Endothelial cell of umbilical vein (primary cell): Measurements from ENCODE around the gene C3orf62. TPM values are rescaled to one million over a fixed set of nuclear protein-coding genes. Genes with fewer than 3 reads are reported as not detected.

Experiments
- Bru-seq: library from RNA; stranded (reverse); fragments of 400-500 nt; gene quantifications from one replicate; lab custom pipeline; 2021; lab: Mats Ljungman, UMichigan
- BruChase-seq, 2 experiments: library from RNA; stranded (reverse); fragments of 400-500 nt; gene quantifications; one replicate each; lab custom pipeline; 2021; lab: Mats Ljungman, UMichigan
- BruUV-seq: library from RNA; stranded (reverse); fragments of 400-500 nt; replicated peaks from 2 replicates; lab custom pipeline; 2021; lab: Mats Ljungman, UMichigan
- CTCF ChIA-PET: fragments of 300-600, 350-600 bp; sonication (Branson Sonifier 250); formaldehyde crosslinking; loops from one replicate; lab custom pipeline; 2021; ENCODE audit warnings: antibody characterized with exemption, inconsistent platforms; lab: Charles Lee
- POLR2A ChIA-PET: fragments of 300-600, 350-600 bp; sonication (Branson Sonifier 250); formaldehyde crosslinking; loops from one replicate; lab custom pipeline; 2021; ENCODE audit warnings: antibody characterized with exemption, inconsistent platforms; lab: Charles Lee
- DNase-seq: peaks from one replicate; pipeline ENCODE4 v3.0.0-alpha.2; 2011; ENCODE audit warnings: low read depth, low spot score
- FAIRE-seq: peaks from 2 replicates; lab custom pipeline; 2011; peaks lifted over from hg19 to GRCh38; lab: Jason Lieb, UNC
- H2AFZ ChIP-seq: 2 replicates; pipeline ENCODE4 v1.6.0; 2012; ENCODE audit warnings: low read depth, low read length, control low read depth, inconsistent platforms
- H3K27ac ChIP-seq: 2 replicates; pipeline ENCODE4 v1.5.1; 2011; ENCODE audit warnings: low read depth, mild to moderate bottlenecking, control low read depth, low read length, moderate library complexity; ENCODE audit not compliant: insufficient read depth
- H3K27me3 ChIP-seq, 2 experiments: 2 replicates each; pipeline versions ENCODE4 v1.6.0 to v1.6.1; 2011; ENCODE audit warnings: low read length in 2 of 2, mixed read lengths in 1 of 2; ENCODE audit not compliant: control insufficient read depth in 2 of 2, insufficient read depth in 2 of 2
- H3K36me3 ChIP-seq, 2 experiments: 2 replicates in 1 of 2; 3 replicates in 1 of 2; pipeline ENCODE4 v1.5.1; 2011; ENCODE audit warnings: low read length in 2 of 2, mild to moderate bottlenecking in 1 of 2, moderate library complexity in 1 of 2; ENCODE audit not compliant: control insufficient read depth in 2 of 2, insufficient read depth in 2 of 2; ENCODE audit errors: extremely low read depth in 1 of 2
- H3K4me1 ChIP-seq: 3 replicates; pipeline ENCODE4 v1.5.1; 2011; ENCODE audit warnings: mild to moderate bottlenecking, low read length; ENCODE audit not compliant: control insufficient read depth, insufficient read depth; ENCODE audit errors: extremely low read depth
- H3K4me2 ChIP-seq: 2 replicates; pipeline ENCODE4 v1.6.1; 2011; ENCODE audit warnings: low read length, control low read depth, mixed read lengths; ENCODE audit not compliant: insufficient read depth
- H3K4me3 ChIP-seq, 3 experiments: fragments of 200-600 bp in 1 of 3; sonication (generic), shearing (Covaris generic) in 1 of 3; replicated peaks in 1 of 3; 2 replicates each; pipeline ENCODE4 v1.5.1; 2011 to 2016; ENCODE audit warnings: control low read depth in 3 of 3, low read length in 3 of 3, mild to moderate bottlenecking in 2 of 3, inconsistent platforms in 1 of 3, low read depth in 1 of 3, moderate library complexity in 1 of 3; ENCODE audit not compliant: insufficient read depth in 1 of 3
- H3K79me2 ChIP-seq: 2 replicates; pipeline ENCODE4 v1.6.0; 2012; ENCODE audit warnings: low read length, inconsistent platforms; ENCODE audit not compliant: control insufficient read depth, insufficient read depth
- H3K9ac ChIP-seq: replicated peaks from 2 replicates; pipeline ENCODE3; 2011; ENCODE audit warnings: low read length, control low read depth; ENCODE audit not compliant: insufficient read depth; ENCODE audit errors: extremely low read depth
- H3K9me1 ChIP-seq: replicated peaks from 3 replicates; pipeline ENCODE4 v1.6.0; 2011; ENCODE audit warnings: mild to moderate bottlenecking, low read length; ENCODE audit not compliant: control insufficient read depth, insufficient read depth; ENCODE audit errors: extremely low read depth
- H3K9me3 ChIP-seq: replicated peaks from 2 replicates; pipeline ENCODE4 v1.5.1; 2012; ENCODE audit warnings: low read length, inconsistent platforms; ENCODE audit not compliant: control insufficient read depth, insufficient read depth
- H4K20me1 ChIP-seq: replicated peaks from 2 replicates; pipeline ENCODE3; 2011; ENCODE audit warnings: mild to moderate bottlenecking, low read length; ENCODE audit not compliant: control insufficient read depth, insufficient read depth; ENCODE audit errors: extremely low read depth
- EZH2 ChIP-seq: IDR thresholded peaks from 2 replicates; pipeline ENCODE4 v1.6.1; 2012; ENCODE audit warnings: borderline replicate concordance, low read depth, mild to moderate bottlenecking, moderate library complexity, low read length, inconsistent platforms; ENCODE audit not compliant: severe bottlenecking
- POLR2A ChIP-seq: IDR thresholded peaks from 2 replicates; pipeline ENCODE4 v1.6.1; 2012; ENCODE audit warnings: low read depth, mild to moderate bottlenecking, control low read depth, low read length
- POLR2AphosphoS5 ChIP-seq: IDR thresholded peaks from 2 replicates; pipeline ENCODE4 v1.6.1; 2012; ENCODE audit warnings: low read depth, mild to moderate bottlenecking, control low read depth, low read length, moderate library complexity; ENCODE audit not compliant: insufficient read depth
- dilution Hi-C: fragments of 300-500 bp; cut with MboI; formaldehyde crosslinking; loops from one replicate; pipeline ENCODE4 v1.15.0; 2019; ENCODE audit warnings: low sequenced_read_pairs; ENCODE audit not compliant: extremely low pct_ligation_motif_present
- intact Hi-C: fragments of 100-400 bp; cut with micrococcal nuclease; formaldehyde crosslinking; loops from one replicate; pipeline ENCODE4 v1.10.0; 2022
- long read RNA-seq: library from polyadenylated mRNA; stranded (forward); transcript quantifications from one replicate; pipeline ENCODE4 v2.0.0, GENCODE V29; 2021
- polyA minus RNA-seq, 3 experiments: library from RNA; depleted of rRNA, polyadenylated mRNA; stranded (reverse); fragments of >200 nt; gene quantifications; 1 replicate in 1 of 3; 2 replicates in 2 of 3; pipeline ENCODE4 v1.2.3, GENCODE V29; 2011
- polyA plus RNA-seq, 4 experiments: library from polyadenylated mRNA; depleted of rRNA in 3 of 4; stranded (reverse) in 3 of 4; unstranded in 1 of 4; fragments of >200 nt; gene quantifications; 2 replicates each; pipeline versions ENCODE4 v1.2.1 to v1.2.3, GENCODE V29; 2011 to 2012; ENCODE audit warnings: missing spikeins in 1 of 4
- total RNA-seq: library from RNA; stranded (reverse); gene quantifications from 2 replicates; pipeline ENCODE4 v1.2.3, GENCODE V29; 2021

C3orf62 gene
- total RNA-seq, result 3.9 and 5.6 TPM in 2 replicates
- polyA plus RNA-seq, result 1.8 and 2.8 TPM in 2 replicates
- 2.4 and 2.7 TPM in 2 replicates for polyA plus RNA-seq (2011; cell fraction: cytosol; rRNA removed)
- 12.4 and 13.0 TPM in 2 replicates for polyA plus RNA-seq (2011; cell fraction: nucleus; rRNA removed)
- 2.0 and 3.2 TPM in 2 replicates for polyA plus RNA-seq (2012)
- 3.2 and 5.2 TPM in 2 replicates for polyA minus RNA-seq
- 3.2 TPM for polyA minus RNA-seq (2011; cell fraction: cytosol; rRNA and poly(A)+ RNA removed)
- polyA minus RNA-seq (2011; cell fraction: nucleus; rRNA and poly(A)+ RNA removed), result 8.4 and 9.7 TPM in 2 replicates
- Bru-seq, nascent RNA, result percentile 59 among the genes with signal in this experiment
- BruChase-seq, experiment 1, labeled RNA remaining after a 6-hour chase, result percentile 77 among the genes with signal in this experiment
- percentile 71 among the genes with signal in this experiment for BruChase-seq, experiment 2, labeled RNA remaining after a 2-hour chase
- long read RNA-seq, full-length matches to known transcripts, result 2 of 9 reads
- long read RNA-seq, partial matches to known transcripts, result 0 of 9 reads
- long read RNA-seq, other reads (novel, unspliced or antisense), result 7 of 9 reads

DNA sequence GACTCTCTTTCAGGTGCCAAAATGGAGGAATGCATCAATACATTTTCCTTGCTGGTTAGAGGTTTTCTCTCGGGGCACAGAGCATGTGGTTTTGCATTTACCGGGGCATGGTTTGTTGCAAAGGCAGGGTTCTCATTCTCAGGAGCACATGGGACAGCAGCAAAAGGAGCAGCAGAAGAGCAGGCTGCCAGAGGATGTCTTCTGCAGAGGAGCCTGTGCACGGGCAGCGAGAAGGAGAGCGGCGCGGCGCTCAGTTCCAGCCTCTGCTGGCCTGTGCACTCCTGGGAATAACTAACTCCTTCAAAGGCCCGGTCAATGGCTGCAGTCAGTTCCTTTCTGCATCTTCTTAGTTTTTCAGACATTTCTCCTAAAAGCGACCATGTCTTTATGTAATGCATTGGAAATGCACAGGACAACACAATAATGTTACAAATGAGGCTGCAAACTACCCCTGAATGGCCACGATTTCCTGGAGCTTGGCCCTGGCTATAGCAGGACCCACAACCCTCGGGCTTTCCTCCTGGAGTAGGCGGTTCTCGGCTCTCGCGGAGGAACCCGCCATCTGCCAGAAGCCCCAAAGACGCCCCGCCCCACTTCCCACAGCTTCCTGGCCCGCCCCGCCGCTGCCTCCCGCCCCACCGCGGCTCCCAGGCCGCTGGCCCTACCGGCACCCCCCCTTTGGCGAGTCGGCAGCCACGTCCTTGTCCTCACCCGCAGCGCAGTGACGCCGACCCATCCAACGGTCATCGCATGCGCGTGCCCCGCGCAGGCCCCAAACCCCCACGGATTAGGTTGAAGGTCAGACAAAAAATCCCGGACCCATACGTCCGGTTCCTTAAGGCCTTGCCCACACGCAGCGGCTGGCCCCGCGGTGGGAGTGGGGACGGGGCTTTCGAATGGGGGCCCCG is at the start of gene C3orf62:
Gene C3orf62, minus strand, starts transcription at position 758 of the 908 bp plus-strand sequence. Its CDS starts 360 bp downstream, at position 398.
- BruUV-seq, result no TSS peak
- Histone ChIP-seq H2AFZ (peak within 1 kb of the TSS; percentile 93), H3K4me1 (peaks cover 18% of the 10 kb centered on the region), H3K27me3 (no peaks in the 10 kb centered on the region), H3K9ac (peak within 1 kb of the TSS; percentile 64), H3K36me3 (peaks cover 3 to 6% of the 10 kb centered on the region in 2 experiments), H3K79me2 (no peaks in the 10 kb centered on the region), H3K9me1 (no peaks in the 10 kb centered on the region), H3K27ac (peak within 1 kb of the TSS; percentile 88), H3K4me2 (peak within 1 kb of the TSS; percentile 97), H4K20me1 (no peaks in the 10 kb centered on the region), H3K4me3 (peak within 1 kb of the TSS; percentile 41 to 65 (median 53)), H3K9me3 (no peaks in the 10 kb centered on the region)
- DNase-seq (peak; percentile 87), FAIRE-seq (peak; percentile 81)
- intact Hi-C loops, result loop anchor here (1.0 to 2.0 kb wide), 2 partner anchors 105 to 182 kb away; partner anchors contain the start of genes KLHDC8B and QRICH1
- TF ChIP-seq EZH2, result no peak
- TF ChIP-seq POLR2AphosphoS5, result peak; percentile 79
- peak; percentile 77 for TF ChIP-seq POLR2A
- ChIA-PET POLR2A (interaction anchor here (1.0 kb wide), 1 partner anchor 225 kb away, joined by 3 read pairs; no protein-coding TSS in a partner anchor), CTCF (interaction anchor here (0.7 to 3.2 kb wide), 3 partner anchors 106 to 172 kb away, joined by 3 to 44 read pairs (median 5); partner anchors contain the start of genes KLHDC8B and LAMB2)
- dilution Hi-C loops, result no loop called here
